GM12872 (cell line): ENCODE results near the gene HCAR2.

Source experiments
- CTCF ChIP-seq: IDR thresholded peaks from 3 replicates; pipeline ENCODE4 v1.5.1; 2011; ENCODE audit warnings: low read depth, mild to moderate bottlenecking, low read length, moderate library complexity; ENCODE audit not compliant: insufficient read depth

Gene HCAR2

GRCh38 chr12:122686538-122686937 is 16.6 kb downstream of the HCAR2 start:
- TF ChIP-seq CTCF, result no peak

- TF ChIP-seq CTCF, result no peak
These were observed 18.8 kb downstream of the HCAR2 start for GRCh38 chr12:122684297-122684813.

GRCh38 chr12:122681814-122682213 is 21.3 kb downstream of the HCAR2 start:
- TF ChIP-seq CTCF, result no peak

GRCh38 chr12:122672515-122672914 is 30.6 kb downstream of the HCAR2 start:
- no peak for TF ChIP-seq CTCF

GRCh38 chr12:122669397-122670070 is 33.6 kb downstream of the HCAR2 start:
- no peak for TF ChIP-seq CTCF

GRCh38 chr12:122668268-122668667 is 34.9 kb downstream of the HCAR2 start:
- TF ChIP-seq CTCF, result no peak

GRCh38 chr12:122665759-122666158 is 37.4 kb downstream of the HCAR2 start:
- TF ChIP-seq CTCF, result no peak

GRCh38 chr12:122665349-122665748 is 37.8 kb downstream of the HCAR2 start:
- TF ChIP-seq CTCF, result no peak
